Measurements from ENCODE around the gene PSD2.
"Not testable (repeated sequence)": the region's sequence is repeated elsewhere in the genome, so short reads cannot be mapped to it uniquely, and the experiment has no call there.

Gene PSD2

DNA sequence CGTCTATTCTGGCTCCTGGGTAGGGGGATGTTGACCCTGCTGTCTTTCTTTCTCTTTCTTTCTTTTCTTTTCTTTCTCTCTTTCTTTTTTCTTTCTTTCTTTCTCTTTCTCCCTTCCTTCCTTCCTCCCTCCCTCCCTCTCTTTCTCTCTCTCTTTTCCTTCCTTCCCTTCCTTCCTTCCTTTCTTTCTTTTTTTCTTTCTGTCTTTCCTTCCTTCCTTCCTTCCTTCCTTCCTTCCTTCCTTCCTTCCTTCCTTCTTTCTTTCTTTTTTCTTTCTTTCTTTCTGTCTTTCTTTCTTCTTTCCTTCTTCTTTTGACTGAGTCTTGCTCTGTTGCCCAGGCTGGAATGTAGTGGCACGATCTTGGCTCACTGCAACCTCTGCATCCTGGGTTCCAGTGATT, 3.0 kb upstream of the PSD2 start:
- DNase-seq, result not testable (repeated sequence)

DNA sequence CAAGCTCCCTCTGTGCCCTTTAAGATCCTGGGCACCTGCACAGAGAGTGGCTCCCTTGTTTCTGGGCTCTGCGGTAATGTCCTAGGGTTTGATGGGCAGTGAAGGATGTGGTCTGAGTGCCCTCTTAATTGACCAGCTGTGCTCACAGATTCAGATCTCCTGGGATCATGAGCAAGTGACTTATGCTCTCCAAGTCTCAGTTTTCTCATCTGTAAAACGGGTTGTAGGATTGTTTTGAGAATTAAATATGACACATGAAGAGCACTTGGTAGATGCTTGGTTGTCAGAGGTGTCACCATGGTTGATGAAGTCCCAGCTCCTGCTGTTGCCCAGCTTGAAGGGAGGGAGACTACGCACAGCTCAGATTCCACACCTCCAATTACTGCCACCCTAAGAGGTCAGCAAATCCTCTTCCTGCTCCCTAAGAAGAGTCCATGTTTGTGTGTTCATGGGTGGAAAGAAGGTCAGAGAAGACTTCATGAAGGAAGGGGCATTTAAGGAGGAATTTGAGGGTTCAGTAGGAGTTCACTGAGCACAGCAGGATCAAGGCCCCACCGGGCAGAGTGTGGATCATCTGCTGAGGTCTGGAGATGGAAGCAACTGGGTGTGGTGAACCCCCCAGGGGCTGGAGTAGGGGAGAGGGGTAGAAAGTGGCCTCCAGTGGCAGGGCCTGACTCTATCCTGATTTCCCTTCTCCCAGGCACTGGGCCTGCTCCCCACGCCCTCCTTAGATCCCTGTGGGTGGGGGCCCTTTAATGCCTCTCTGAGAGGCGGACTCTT, 1.4 kb upstream of the PSD2 start:
- no peak for DNase-seq

DNA sequence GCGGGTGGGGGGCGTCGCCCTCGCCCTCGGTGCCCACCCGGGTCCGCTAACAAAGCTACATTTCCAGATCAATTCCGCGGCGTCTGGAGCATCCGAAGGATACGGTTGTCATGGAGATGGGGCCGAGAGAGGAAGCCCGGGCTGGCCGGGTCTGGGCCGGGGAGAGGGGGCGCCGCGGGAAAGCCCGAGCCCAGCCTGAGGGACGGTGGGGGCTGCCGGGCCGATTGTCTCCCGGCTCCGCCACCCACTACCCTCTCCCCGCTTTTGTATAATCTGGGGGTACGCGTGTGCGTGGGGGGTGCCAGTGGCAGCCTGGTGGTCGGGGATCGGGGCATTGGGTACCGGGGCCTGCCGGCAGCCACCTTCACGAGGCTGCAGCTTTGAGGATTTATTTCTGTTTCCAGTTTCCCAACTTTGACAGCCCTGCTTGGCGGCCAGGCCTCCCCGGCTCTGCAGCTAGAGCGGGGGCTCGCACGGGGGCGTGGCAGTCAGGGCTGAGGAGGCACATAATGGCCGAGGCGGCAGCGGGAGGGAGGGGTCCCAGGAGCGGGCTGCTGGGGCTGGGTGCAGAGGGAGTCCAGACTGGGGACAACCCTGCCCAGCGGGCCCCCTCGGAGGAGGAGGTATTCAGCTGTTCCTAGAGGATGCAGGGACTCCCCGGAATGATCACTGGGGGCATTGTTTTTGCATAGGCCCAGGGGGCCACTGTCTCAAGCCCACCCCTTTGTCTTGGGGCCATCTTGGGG, 626 bp downstream of the PSD2 start:
- peak; percentile 80 for DNase-seq

DNA sequence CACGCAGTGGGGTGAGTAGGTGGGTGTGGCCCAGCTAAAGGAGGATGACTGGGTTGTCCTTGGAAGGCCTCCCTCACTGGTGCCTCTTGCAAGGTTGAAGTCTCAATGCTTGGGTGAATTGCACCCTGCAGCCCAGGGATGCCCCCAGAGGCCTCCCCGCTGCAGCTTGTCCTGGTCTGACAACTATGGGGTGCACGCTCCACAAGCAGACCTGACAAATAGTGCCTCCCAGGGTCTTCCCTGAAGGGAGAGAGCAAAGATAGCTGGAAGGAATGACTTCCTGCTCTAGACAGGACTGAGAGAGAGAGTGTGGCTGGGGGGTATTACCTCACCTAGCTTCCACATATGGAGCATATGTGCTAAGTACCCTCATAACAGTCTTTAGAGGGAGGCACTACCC, 1.7 kb downstream of the PSD2 start:
- no peak for DNase-seq

DNA sequence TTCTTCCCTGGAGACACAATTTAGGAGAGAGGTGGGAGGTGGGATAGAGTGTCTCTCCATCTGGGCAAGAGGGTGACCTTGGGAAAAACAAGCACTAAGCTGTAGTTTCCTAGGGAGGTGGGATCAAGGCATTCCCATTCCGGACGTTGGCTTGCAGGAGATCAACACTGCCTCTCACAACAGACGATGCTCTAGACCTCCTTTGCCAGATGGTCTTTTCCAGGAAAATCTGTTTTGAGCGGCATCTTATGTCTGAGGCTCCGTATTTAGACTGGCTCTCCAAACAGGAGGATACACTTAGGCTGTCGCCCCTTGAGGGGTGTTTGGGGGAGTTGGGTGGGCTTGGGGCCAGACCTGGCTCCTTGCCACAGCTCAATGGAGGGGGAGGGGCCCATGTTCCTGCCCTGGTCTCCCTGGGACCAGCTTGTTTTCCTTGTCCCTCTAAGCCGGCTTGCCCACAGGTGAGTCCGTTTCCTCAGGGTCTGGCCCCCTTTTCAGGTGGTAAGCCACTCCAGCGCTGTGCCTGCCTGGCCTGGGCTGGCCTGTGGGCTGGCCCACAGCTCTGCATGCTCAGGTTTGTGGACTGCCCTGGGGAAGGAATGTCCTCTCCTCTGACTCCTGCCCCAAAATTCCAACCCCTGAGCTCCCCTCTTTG, 2.4 kb downstream of the PSD2 start:
- DNase-seq, result no peak

DNA sequence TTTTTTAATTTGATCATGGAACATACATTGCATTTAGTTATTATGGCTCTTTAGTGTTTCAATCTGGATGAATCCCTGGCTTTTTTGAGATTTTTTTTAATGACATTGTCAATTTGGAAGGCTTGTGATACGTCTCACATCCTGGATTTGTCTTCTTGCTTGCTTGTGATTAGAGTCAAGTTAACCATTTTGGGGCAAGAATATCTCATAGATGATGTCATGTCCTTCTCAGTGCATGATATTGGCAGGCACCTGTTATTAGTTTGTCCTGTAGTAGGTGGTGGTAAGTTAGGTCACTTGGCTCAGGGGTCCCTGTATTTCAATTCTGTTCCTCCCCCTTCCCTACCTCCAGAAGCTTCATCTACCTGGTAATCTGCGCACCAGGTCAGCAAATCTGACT, 3.3 kb downstream of the PSD2 start:
- no peak for DNase-seq

DNA sequence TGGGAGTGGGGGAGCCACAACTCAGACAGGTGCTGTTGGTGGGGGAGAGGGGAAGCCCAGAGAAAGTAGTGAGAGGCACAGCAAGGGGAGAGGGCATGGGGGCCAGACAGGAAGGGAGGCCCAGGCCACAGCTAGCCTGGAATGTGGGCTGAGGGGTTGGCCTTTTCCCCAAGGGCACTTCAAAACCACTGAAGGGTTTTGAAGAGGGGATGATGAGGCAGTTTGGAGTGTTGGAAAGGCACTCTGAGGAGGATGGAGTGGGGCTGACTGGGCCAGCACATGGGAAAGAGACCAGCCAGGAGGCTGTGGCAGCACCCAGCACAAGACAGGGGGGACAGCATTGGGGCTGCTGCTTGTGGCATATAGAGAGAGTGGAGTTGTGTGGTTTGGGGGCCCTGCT, 3.8 kb downstream of the PSD2 start:
- no peak for DNase-seq

DNA sequence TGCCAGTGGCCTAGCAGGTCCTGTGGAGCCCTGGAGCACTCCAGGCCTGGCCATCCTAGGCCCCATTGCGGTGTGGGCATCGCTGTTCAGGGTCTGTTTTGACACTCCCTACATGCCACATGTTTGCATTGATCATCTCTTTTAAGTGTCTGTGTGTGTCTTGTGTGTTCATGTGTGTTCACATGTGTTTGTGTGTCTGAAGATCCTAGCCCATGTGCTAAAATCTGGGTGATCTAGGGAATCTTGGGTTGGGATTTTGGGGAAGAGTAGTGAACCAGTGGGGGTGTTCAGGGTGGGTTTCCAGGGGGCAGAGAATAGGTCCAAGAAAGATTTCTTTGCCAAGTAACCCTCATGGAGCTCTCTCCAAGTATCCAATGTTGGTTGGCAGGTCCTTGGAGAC, 8.4 kb downstream of the PSD2 start:
- no peak for DNase-seq

DNA sequence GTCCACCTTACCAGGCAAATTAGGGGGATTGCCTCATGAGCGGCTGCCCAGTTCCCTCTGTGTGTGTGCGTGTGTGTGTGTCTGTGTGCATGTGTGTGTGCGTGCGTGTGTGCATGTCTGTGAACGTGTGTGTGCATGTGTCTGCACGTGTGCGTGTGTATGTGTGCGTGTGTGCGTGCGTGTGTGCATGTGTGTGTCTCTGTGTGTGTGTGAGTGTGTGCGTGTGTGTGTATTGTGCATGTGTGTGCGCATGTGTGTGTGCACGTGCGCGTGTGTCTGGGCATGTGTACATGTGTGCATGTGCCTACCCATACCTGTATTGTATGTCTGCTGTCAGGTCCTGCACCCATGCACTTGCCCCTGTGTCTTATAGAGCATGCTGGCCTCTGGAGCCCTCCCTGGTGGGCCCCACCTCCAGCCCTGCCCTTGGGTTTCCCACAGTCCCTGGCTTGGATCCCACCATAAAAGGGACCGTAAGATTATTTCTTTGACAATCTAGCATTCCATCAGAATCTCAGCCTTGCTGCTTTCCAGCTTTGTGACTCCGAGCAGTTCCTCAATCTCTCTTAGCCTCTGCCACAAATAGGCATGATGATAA, 9.3 kb downstream of the PSD2 start:
- DNase-seq, result no peak

DNA sequence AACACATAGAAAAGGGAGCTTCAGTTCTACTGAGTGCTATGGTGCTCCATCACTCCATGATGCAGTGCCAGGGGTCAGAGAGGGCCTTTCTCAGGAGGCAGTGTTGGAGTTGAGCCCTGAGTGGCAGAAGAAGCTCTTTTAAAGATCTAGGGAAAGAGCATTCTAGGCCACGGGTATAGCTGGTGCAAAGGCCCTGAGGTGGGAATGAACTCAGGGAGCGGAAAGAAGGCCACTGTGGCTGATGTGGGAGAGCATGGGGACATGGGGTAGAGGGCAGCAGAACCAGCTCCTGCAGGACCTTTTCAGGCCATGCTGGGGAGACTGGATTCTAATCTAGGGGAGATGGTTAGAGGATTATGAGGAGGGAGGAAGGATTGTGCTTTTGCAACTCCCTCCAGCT, 9.9 kb downstream of the PSD2 start:
- DNase-seq, result no peak

DNA sequence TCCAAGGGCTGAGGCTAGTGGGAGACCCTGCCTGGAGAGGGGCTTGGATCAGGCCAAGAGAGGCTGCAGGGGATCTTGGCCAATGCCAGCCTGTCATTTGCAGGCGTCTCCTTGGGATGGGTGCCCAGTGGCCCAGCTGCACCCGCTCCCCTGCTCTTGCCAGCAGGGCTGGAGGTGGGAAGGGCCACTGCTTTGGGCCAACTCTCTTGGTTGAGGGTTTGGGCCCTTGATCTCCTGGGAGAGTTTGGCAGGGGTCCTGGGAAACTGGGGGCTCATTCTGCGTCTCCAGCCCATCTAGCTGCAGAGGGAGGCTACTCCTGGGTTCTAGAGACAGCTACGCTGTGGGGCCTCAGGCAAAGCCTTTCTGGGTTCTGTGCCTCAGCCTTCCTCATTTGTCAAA, 10.5 kb downstream of the PSD2 start:
- DNase-seq, result no peak

DNA sequence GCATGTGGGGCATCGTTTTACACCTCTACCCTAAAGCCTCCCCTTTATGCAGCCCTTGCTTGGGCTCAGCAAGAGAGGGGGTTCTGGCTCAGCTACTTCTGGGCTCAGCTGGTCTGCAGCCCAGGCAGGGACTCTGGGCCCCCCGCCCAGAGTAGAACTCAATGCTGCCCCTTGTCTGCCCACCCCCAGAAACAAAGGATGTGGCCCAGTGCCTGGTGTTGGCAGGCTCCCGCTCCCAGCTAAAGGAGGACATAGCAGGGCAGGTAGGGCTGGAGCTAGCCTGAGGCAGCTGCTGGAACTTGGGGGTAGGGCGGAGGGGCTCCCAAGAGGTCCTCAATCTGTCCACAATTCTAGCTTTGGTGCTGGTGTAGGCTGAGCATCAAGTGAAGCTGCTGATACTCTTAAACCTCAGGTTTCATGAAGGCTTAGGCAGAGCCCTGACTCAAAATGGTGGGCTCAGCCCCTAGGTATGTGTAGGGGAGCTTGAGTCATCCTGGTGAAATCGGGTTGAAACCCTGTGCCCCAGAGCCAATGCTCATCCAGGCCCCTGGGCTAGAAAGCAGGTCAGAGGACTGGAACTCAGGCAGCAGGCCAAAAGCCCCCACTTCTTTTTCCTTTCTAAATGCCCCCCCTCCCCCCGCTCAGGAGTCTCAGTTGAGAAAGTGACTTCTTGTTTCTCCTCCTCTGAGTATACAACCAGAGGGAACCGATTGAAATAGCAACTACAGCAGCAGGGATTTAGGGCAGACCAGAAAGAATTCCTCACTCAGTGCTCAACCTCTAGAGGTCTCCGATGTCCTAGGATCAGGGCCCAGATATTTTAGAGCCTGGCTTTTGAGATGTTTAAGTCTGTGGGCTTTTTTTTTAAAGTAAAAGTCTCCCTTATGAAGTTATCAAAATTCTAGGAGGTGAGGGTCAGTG, 11.4 kb downstream of the PSD2 start:
- no peak for DNase-seq

DNA sequence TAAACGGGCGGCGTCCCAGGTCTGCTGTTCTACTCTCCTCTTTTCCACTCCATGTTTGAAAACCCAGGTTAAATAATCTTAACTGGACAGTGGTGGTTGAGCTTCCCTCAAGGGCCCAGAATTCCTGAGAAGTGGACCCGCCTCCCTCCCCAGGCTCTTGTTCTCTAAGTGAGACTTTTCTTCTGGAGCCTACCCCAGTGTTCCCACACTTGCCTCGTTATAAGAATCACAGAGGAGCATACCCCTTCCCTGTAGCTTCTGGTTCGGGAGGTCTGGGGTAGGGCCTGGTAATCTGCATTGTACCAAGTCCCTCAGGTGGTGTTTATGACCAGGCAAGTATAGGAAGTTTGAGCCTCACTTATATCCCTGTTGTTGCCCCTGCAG, 12.0 kb downstream of the PSD2 start:
- no peak for DNase-seq

DNA sequence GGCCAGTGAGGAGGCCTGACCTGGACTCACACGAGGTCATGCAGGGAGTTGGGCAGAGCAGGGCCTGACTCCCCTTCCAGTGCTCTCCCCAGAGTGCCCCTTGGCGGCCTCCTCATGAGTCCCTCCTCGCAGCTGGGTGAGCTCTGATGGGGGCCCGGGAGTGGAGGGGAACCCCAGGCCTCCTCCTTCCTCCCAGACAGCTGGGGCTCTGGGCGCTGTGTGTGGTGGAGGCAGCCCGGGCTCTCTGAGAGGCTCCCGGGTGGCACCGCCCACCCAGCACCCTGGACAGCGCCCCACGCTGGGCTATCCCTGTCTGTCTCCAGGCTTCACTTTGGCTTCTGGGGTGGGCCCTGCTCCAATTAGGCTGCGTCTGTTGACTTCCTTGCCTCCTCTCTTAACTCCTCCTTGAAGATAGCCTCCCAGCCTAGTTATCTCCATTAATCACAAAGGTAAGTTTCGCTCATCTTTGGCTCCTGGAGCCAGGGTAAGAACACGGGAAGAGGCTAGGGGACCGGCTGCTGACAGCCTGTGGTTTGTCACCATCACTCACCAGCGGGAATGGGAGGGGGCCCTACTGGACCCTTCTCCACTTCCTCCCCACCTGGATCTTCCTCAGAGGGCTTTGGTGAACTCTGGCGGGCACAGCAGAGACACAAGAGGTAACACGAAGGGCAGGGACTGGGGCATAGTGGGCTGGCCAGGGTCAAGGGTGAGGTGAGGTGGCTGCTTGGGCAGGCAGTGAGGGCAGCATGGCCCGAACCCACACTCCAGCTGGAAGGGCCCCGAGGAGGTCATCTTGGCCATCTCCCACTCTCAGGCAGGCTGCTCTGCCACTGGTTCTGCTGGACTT, 13.1 kb downstream of the PSD2 start:
- DNase-seq, result peak; percentile 53

DNA sequence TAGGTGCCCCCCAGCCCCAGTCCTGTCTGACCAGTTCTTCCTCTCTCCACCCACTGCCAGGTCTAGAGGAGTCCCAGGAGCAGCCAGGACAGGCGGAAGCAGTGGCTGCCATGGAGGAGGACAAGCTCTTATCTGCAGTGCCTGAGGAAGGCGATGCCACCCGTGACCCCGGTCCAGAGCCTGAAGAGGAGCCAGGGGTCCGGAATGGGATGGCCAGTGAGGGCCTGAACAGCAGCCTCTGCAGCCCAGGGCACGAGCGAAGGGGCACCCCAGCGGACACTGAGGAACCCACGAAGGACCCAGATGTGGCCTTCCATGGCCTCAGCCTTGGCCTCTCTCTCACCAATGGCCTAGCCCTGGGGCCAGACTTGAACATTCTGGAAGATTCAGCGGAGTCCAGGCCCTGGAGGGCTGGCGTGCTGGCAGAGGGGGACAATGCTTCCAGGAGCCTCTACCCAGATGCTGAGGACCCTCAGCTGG, 13.8 kb downstream of the PSD2 start:
- DNase-seq, result no peak

DNA sequence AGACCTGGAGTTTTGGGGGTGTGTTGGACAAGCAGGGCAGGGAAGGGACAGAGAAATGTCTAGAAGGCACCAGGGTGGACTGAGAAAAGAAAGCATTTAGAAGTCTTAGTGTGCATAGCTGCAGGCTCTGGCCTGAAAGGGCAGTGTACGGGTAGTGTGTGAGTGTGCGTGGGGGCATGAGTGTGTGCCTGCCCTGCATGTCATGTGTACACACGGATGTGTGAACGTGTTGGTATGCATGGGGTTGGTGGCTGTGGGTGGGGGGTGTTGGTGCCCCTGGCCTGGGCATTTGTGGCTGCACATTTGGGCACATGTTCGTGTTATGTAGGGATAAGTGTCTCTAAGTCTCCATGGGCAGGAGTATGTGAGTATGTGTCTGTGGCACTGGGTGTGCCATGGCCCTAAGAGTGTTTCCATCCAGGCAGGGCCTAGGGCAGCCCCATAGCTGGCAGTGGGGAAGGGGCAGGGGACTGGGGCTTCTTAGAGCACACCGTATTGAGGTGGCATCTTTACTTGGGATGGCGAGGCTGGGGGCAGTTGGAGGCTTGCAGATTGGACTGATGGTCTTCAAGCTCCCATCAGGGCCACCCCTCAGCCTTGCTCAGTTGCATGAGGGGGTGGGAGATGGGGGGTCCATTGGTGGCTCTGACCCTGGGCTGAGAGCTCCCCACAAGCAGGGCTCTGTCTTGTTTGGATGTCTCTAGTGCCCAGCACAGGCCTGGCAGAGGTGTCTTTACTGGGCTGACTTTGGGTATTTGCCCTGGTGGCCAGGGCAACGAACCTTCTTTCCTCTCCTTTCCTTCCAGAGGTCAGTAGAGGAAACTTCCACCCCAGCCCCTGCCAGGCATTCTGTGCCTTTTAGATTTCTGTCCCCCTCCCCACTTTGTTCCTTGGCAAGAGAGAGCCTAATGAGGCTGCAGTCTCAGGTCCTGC, 15.0 kb downstream of the PSD2 start:
- DNase-seq, result no peak

DNA sequence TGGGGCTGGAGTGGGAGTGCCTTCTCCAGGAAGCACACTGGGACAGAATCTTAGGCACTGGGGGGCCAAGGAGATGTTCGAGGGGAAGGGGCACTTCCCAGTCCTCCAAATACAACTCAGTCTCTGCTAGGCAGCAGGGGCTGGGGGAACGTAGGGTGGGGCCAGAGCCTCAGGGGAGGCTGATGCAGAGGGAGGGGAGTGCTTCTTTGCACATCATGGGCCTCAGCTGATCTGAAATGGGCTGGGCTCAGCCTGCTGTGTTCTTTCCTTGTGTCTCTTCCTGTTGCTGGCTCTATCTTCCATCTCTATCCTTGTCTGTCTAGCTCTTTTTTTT, 15.6 kb downstream of the PSD2 start:
- no peak for DNase-seq

DNA sequence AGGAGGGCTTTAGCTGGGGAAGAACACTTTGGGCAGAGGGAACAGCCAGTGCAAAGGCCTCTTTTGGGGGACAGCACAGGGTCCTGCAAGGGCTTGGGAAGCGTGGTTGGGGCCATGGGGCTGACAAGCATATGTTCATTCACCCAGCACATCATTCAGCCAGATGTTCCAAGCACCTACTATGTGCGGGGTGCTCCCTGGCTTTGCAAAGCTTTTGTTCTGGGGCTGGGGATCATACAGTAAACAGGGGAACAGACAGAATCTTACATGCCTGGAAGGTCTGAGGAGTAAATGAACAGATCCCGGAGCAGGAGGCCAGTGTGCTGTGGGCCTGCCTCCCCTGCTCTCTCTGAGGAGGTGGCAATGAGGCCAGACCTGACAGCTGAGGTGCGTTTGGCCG, 16.7 kb downstream of the PSD2 start:
- no peak for DNase-seq

DNA sequence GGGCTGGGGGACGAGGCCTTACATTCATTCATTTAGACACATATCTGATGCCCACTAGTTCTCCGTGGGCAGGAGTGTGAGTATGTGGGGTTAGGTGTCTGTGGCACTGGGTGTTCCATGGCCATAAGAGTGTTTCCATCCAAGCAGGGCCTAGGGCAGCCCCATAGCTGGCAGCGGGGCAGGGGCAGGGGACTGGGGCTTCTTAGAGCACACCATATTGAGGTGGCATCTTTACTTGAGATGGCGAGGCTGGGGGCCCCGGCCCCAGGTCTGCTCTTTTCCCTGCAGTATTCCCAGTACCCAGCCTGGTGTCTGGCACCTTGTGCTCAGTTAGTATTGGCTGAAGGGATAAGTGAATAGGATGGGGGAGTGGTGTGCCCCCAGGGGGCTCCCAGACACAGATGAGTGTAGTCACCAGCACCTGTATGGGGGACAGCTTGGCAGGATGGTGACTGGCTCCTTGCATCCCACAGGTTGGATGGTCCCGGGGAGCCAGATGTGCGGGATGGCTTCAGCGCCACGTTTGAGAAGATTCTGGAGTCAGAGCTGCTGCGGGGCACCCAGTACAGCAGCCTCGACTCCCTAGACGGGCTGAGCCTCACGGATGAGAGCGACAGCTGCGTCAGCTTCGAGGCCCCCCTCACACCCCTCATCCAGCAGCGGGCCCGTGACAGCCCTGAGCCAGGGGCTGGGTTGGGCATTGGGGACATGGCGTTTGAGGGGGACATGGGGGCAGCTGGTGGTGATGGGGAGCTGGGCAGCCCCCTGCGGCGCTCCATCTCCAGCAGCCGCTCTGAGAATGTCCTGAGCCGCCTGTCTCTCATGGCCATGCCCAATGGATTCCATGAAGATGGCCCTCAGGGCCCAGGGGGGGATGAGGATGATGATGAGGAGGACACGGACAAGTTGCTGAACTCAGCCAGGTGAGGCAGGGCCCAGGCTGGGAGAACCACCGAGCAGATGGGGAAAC, 17.5 kb downstream of the PSD2 start:
- no peak for DNase-seq
